Measurements from ENCODE around the gene RSAD1.

RSAD1 gene

GRCh38 chr17:50533720-50534148 is 55.1 kb downstream of the RSAD1 start:
- no peaks in the 10 kb centered on the region for H3K9me3 ChIP-seq
- no peak overlapping the region for H3K27ac ChIP-seq
- no peak for DNase-seq
- TF ChIP-seq, protein P1, sequence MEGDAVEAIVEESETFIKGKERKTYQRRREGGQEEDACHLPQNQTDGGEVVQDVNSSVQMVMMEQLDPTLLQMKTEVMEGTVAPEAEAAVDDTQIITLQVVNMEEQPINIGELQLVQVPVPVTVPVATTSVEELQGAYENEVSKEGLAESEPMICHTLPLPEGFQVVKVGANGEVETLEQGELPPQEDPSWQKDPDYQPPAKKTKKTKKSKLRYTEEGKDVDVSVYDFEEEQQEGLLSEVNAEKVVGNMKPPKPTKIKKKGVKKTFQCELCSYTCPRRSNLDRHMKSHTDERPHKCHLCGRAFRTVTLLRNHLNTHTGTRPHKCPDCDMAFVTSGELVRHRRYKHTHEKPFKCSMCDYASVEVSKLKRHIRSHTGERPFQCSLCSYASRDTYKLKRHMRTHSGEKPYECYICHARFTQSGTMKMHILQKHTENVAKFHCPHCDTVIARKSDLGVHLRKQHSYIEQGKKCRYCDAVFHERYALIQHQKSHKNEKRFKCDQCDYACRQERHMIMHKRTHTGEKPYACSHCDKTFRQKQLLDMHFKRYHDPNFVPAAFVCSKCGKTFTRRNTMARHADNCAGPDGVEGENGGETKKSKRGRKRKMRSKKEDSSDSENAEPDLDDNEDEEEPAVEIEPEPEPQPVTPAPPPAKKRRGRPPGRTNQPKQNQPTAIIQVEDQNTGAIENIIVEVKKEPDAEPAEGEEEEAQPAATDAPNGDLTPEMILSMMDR (IDR thresholded peaks at IDR 0.05) = no peak
- peaks cover 2 to 60% of the 10 kb centered on the region in 2 donors for H3K27me3 ChIP-seq
- H3K4me3 ChIP-seq = no peak overlapping the region
- peaks cover 0 to 8% (median 0%) of the 10 kb centered on the region in 3 donors for H3K36me3 ChIP-seq
- peaks cover 0 to 32% (median 17%) of the 10 kb centered on the region in 4 donors for H3K4me1 ChIP-seq
- intact Hi-C loops (cut with DNase I; ENCODE audit: low total_unique reads) = no loop called here

GRCh38 chr17:50534222-50534978 is 55.7 kb downstream of the RSAD1 start:
- peaks cover 2 to 53% of the 10 kb centered on the region in 2 donors for H3K27me3 ChIP-seq
- H3K9me3 ChIP-seq = no peaks in the 10 kb centered on the region
- peaks cover 0 to 32% (median 17%) of the 10 kb centered on the region in 4 donors for H3K4me1 ChIP-seq
- no peak for DNase-seq
- H3K36me3 ChIP-seq = peaks cover 0 to 10% (median 0%) of the 10 kb centered on the region in 3 donors
- intact Hi-C loops (cut with DNase I; ENCODE audit: low total_unique reads) = no loop called here
- H3K4me3 ChIP-seq = no peak overlapping the region
- no peak overlapping the region for H3K27ac ChIP-seq
- TF ChIP-seq, protein P1 (IDR thresholded peaks at IDR 0.05) = no peak

GRCh38 chr17:50534979-50535326 is 56.3 kb downstream of the RSAD1 start:
- H3K27me3 ChIP-seq = peaks cover 2 to 48% of the 10 kb centered on the region in 2 donors
- intact Hi-C loops (cut with DNase I; ENCODE audit: low total_unique reads) = no loop called here

DNA sequence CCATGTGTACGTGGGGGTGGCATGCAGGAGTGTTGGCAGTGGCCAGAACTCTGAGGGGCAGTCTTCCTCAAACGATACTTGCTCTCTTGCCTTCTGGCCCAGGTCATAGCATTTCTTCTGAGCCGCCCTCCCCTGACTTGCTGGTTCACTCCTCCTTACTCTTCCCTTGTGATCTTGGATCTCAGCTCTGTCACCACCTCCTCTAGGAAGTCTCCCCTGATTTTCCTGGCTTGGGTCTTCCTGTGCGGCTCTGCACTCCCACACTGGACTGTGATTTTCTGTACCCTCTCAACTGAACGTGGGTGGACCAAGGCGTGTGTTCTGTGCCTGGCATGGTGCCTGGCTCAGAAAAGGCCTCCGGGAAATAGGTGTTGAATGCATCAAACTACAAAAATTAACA is 56.7 kb downstream of the RSAD1 start:
- intact Hi-C loops (cut with DNase I; ENCODE audit: low total_unique reads) = no loop called here
- TF ChIP-seq, protein P1 (IDR thresholded peaks at IDR 0.05) = no peak
- H3K4me1 ChIP-seq = peaks cover 0 to 34% (median 17%) of the 10 kb centered on the region in 4 donors
- no peak for DNase-seq
- no peaks in the 10 kb centered on the region for H3K9me3 ChIP-seq
- H3K36me3 ChIP-seq = peaks cover 0 to 13% (median 0%) of the 10 kb centered on the region in 3 donors
- H3K27ac ChIP-seq = no peak overlapping the region
- H3K27me3 ChIP-seq = peaks cover 2 to 43% of the 10 kb centered on the region in 2 donors
- no peak overlapping the region for H3K4me3 ChIP-seq

More at GRCh38 chr17:50534979-50535326, 56.3 kb downstream of the RSAD1 start:
- Histone ChIP-seq H3K27ac (no peak overlapping the region), H3K4me3 (no peak overlapping the region), H3K9me3 (no peaks in the 10 kb centered on the region), H3K4me1 (peaks cover 0 to 32% (median 17%) of the 10 kb centered on the region in 4 donors), H3K36me3 (peaks cover 0 to 13% (median 0%) of the 10 kb centered on the region in 3 donors)
- no peak for DNase-seq
- TF ChIP-seq, protein P1 (IDR thresholded peaks at IDR 0.05) = no peak

All from tibial artery (tissue), 4 donors.